IMR-90 (cell line): ENCODE measurements around the gene KIF13A. TPM values are rescaled to one million over a fixed set of nuclear protein-coding genes. Genes with fewer than 3 reads are reported as not detected.

Source experiments
- ATAC-seq: fragments of 200-7000 bp; cut with Tn5 transposase; 2 replicates; pipeline ENCODE4 v1.9.1; 2020; ENCODE audit warnings: low read depth, mild to moderate bottlenecking, moderate library complexity
- BruUV-seq: library from RNA; stranded (reverse); fragments of 400-500 nt; replicated peaks from 2 replicates; lab custom pipeline; 2021; lab: Mats Ljungman, UMichigan
- CTCF ChIA-PET: fragments of 300-600 bp; formaldehyde crosslinking; extraction: SDS; loops from one replicate; lab custom pipeline; 2021; ENCODE audit warnings: antibody characterized with exemption; lab: Yijun Ruan, JAX
- POLR2A ChIA-PET: fragments of 300-600 bp; sonication (Branson Sonifier 250); formaldehyde crosslinking; loops from one replicate; lab custom pipeline; 2022; ENCODE audit warnings: antibody characterized with exemption; ENCODE audit not compliant: unreplicated experiment; lab: Charles Lee
- DNase-seq: peaks from one replicate; pipeline ENCODE4 v3.0.0; 2013
- H2AFZ ChIP-seq: replicated peaks from 2 replicates; pipeline ENCODE3; 2013; ENCODE audit warnings: low read length, mild to moderate bottlenecking; ENCODE audit not compliant: poor library complexity
- H2AK5ac ChIP-seq: 2 replicates; pipeline ENCODE4 v1.6.1; 2013; ENCODE audit warnings: low read depth, low read length, inconsistent platforms
- H2AK9ac ChIP-seq: replicated peaks from 2 replicates; pipeline ENCODE3; 2013; ENCODE audit warnings: mild to moderate bottlenecking, low read depth, low read length, moderate library complexity; ENCODE audit not compliant: poor library complexity
- H2BK120ac ChIP-seq: 2 replicates; pipeline ENCODE4 v1.6.1; 2013; ENCODE audit warnings: low read depth, low read length, inconsistent platforms
- H2BK15ac ChIP-seq: 3 replicates; pipeline ENCODE4 v1.6.1; 2013; ENCODE audit warnings: low read depth, low read length, inconsistent platforms
- H2BK20ac ChIP-seq: 2 replicates; pipeline ENCODE4 v1.6.1; 2013; ENCODE audit warnings: low read depth, mild to moderate bottlenecking, inconsistent platforms, low read length, moderate library complexity
- H2BK5ac ChIP-seq: 2 replicates; pipeline ENCODE4 v1.6.1; 2013; ENCODE audit warnings: mild to moderate bottlenecking, low read depth, low read length, inconsistent platforms; ENCODE audit not compliant: poor library complexity, severe bottlenecking
- H3K14ac ChIP-seq: replicated peaks from 2 replicates; pipeline ENCODE4 v1.6.1; 2013; ENCODE audit warnings: low read depth, low read length, inconsistent platforms
- H3K18ac ChIP-seq: 2 replicates; pipeline ENCODE4 v1.6.1; 2013; ENCODE audit warnings: low read depth, low read length, control low read depth
- H3K23ac ChIP-seq: 2 replicates; pipeline ENCODE4 v1.6.1; 2013; ENCODE audit warnings: low read depth, low read length, inconsistent platforms
- H3K27ac ChIP-seq: 2 replicates; pipeline ENCODE4 v1.5.1; 2013; ENCODE audit warnings: mild to moderate bottlenecking, control low read depth, low read length; ENCODE audit not compliant: insufficient read depth
- H3K27me3 ChIP-seq: 2 replicates; pipeline ENCODE4 v1.6.1; 2013; ENCODE audit warnings: low read length; ENCODE audit not compliant: control insufficient read depth, insufficient read depth
- H3K36me3 ChIP-seq: 2 replicates; pipeline ENCODE4 v1.6.1; 2013; ENCODE audit warnings: low read length, mixed read lengths; ENCODE audit not compliant: control insufficient read depth, insufficient read depth
- H3K4ac ChIP-seq: 2 replicates; pipeline ENCODE4 v1.6.1; 2013; ENCODE audit warnings: low read depth, low read length, inconsistent platforms
- H3K4me1 ChIP-seq: 2 replicates; pipeline ENCODE4 v1.6.1; 2013; ENCODE audit warnings: low read length, mixed read lengths; ENCODE audit not compliant: control insufficient read depth, insufficient read depth
- H3K4me2 ChIP-seq: 2 replicates; pipeline ENCODE4 v1.6.1; 2013; ENCODE audit warnings: low read depth, mild to moderate bottlenecking, control low read depth, low read length, moderate library complexity
- H3K4me3 ChIP-seq: 2 replicates; pipeline ENCODE4 v1.5.1; 2013; ENCODE audit warnings: low read depth, mild to moderate bottlenecking, control low read depth, low read length, moderate library complexity; ENCODE audit not compliant: insufficient read depth
- H3K56ac ChIP-seq: 2 replicates; pipeline ENCODE4 v1.6.1; 2013; ENCODE audit warnings: low read length, inconsistent platforms; ENCODE audit not compliant: insufficient read depth; ENCODE audit errors: extremely low read depth
- H3K79me1 ChIP-seq, 2 experiments: 2 replicates each; pipeline ENCODE4 v1.6.1; 2013; ENCODE audit warnings: low read length in 2 of 2, inconsistent platforms in 1 of 2, low read depth in 1 of 2
- H3K9ac ChIP-seq: 2 replicates; pipeline ENCODE4 v1.6.1; 2013; ENCODE audit warnings: low read depth, low read length, control low read depth
- H3K9me1 ChIP-seq: 2 replicates; pipeline ENCODE4 v1.6.1; 2013; ENCODE audit warnings: low read length, inconsistent platforms; ENCODE audit not compliant: insufficient read depth
- H3K9me3 ChIP-seq: 2 replicates; pipeline ENCODE4 v1.6.1; 2013; ENCODE audit warnings: low read length; ENCODE audit not compliant: control insufficient read depth, insufficient read depth
- H4K20me1 ChIP-seq: 2 replicates; pipeline ENCODE4 v1.6.1; 2013; ENCODE audit warnings: low read length, inconsistent platforms; ENCODE audit not compliant: insufficient read depth
- H4K5ac ChIP-seq: 2 replicates; pipeline ENCODE4 v1.6.1; 2013; ENCODE audit warnings: mild to moderate bottlenecking, low read depth, low read length, control low read depth
- H4K8ac ChIP-seq, 2 experiments: 2 replicates each; pipeline ENCODE4 v1.6.1; 2013; ENCODE audit warnings: low read depth in 2 of 2, low read length in 2 of 2, control low read depth in 1 of 2, inconsistent platforms in 1 of 2
- H4K91ac ChIP-seq: 2 replicates; pipeline ENCODE4 v1.6.1; 2013; ENCODE audit warnings: low read depth, low read length, inconsistent platforms; ENCODE audit not compliant: insufficient read depth
- BHLHE40 ChIP-seq: fragments of 150-350 bp; IDR thresholded peaks from 2 replicates; pipeline ENCODE4 v1.6.1; 2016; ENCODE audit warnings: mild to moderate bottlenecking, low read depth, low read length
- CHD1 ChIP-seq: IDR thresholded peaks from 2 replicates; pipeline ENCODE4 v1.6.1; 2012; ENCODE audit warnings: low read depth, low read length, improper control_type of control experiment
- MAFK ChIP-seq: IDR thresholded peaks from 2 replicates; pipeline ENCODE4 v1.6.1; 2012; ENCODE audit warnings: low read depth, low read length, improper control_type of control experiment
- MXI1 ChIP-seq: IDR thresholded peaks from 2 replicates; pipeline ENCODE4 v1.6.1; 2012; ENCODE audit warnings: low read depth, mild to moderate bottlenecking, low read length, moderate library complexity, borderline replicate concordance
- NFE2L2 ChIP-seq: fragments of 150-350 bp; IDR thresholded peaks from 2 replicates; pipeline ENCODE4 v1.6.1; 2016; ENCODE audit warnings: low read depth, mild to moderate bottlenecking, low read length
- WGBS, 2 experiments: methylation state at CpG; one replicate each; pipeline versions ENCODE4 v1.1.5 to v1.1.7; 2013; ENCODE audit warnings: missing lambda C conversion rate in 2 of 2; ENCODE audit not compliant: insufficient read length in 1 of 2; ENCODE audit errors: extremely low coverage in 2 of 2; 5-methylcytosine and 5-hydroxymethylcytosine counted together
- dilution Hi-C: fragments of 300-500 bp; cut with HindIII; formaldehyde crosslinking; loops from one replicate; pipeline ENCODE4 v1.14.3; 2018; ENCODE audit warnings: low sequenced_read_pairs; ENCODE audit not compliant: unreplicated experiment
- in situ Hi-C: fragments of 300-500 bp; cut with MboI; formaldehyde crosslinking; loops from 3 replicates; pipeline ENCODE4 v1.14.3; 2019; ENCODE audit warnings: low sequenced_read_pairs, inconsistent platforms, mixed read lengths
- intact Hi-C: fragments of 100-400 bp; cut with micrococcal nuclease; formaldehyde crosslinking; loops from 2 replicates; pipeline ENCODE4 v1.10.0; 2022
- polyA plus RNA-seq, 3 experiments: library from polyadenylated mRNA; depleted of rRNA; stranded (reverse); fragments of >200 nt; gene quantifications; 2 replicates each; pipeline ENCODE4 v1.2.3, GENCODE V29; 2012; ENCODE audit warnings: low replicate concordance in 1 of 3
- total RNA-seq: library from RNA; depleted of rRNA; stranded (reverse); fragments of >200 nt; gene quantifications from 2 replicates; pipeline ENCODE4 v1.2.3, GENCODE V29; 2012
- TF ChIP-seq, protein P1 (sequence below): fragments of 150-350 bp; IDR thresholded peaks from 2 replicates; pipeline ENCODE4 v1.6.1; 2017; ENCODE audit warnings: mild to moderate bottlenecking, antibody characterized with exemption, low read length, low read depth

Gene KIF13A
- total and polyA plus RNA-seq, 2 of the 4 experiments (the other 2 are of a cell fraction), result 23.3 to 51.8 TPM

GRCh38 chr6:17872908-17873307, 114.5 kb downstream of the KIF13A start (continued):
- TF ChIP-seq MXI1, result no peak

DNA sequence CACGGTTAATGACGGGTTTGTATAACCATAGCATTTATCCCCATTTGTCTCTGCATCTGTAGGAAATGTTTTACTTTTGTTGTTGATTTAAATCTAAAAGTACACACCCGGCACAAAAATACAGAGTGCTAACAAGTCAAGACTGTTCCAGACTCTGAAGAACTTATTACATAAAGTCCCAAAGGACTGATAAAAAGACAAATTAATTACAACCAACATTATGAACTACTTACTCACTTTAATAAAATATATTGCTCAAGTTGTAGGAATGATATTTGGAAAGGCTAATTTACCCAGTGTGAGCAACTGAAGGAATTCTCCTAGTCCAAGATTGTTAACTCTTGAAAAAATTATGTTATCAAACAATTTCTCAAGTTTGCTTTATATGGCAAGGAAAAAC, 115.6 kb downstream of the KIF13A start:
- in situ Hi-C loops (no loop called here), dilution Hi-C loops (no loop called here), intact Hi-C loops (no loop called here)
- no peak overlapping the region for H3K18ac ChIP-seq
- peaks cover 7% of the 10 kb centered on the region for H3K9me1 ChIP-seq
- no peak overlapping the region for H3K4me2 ChIP-seq
- H2BK20ac ChIP-seq, result no peak overlapping the region
- peaks cover 12% of the 10 kb centered on the region for H3K4me1 ChIP-seq
- no peak overlapping the region for H2BK120ac ChIP-seq
- no peak overlapping the region for H4K5ac ChIP-seq
- TF ChIP-seq MAFK, result no peak
- no peak for TF ChIP-seq CHD1
- TF ChIP-seq BHLHE40, result no peak
- TF ChIP-seq NFE2L2, result no peak
- TF ChIP-seq, protein P1, sequence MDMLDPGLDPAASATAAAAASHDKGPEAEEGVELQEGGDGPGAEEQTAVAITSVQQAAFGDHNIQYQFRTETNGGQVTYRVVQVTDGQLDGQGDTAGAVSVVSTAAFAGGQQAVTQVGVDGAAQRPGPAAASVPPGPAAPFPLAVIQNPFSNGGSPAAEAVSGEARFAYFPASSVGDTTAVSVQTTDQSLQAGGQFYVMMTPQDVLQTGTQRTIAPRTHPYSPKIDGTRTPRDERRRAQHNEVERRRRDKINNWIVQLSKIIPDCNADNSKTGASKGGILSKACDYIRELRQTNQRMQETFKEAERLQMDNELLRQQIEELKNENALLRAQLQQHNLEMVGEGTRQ, result no peak
- TF ChIP-seq MXI1, result no peak
- no peak overlapping the region for H4K91ac ChIP-seq
- no peak for ATAC-seq
- no peak overlapping the region for H3K9ac ChIP-seq
- H3K9me3 ChIP-seq, result no peaks in the 10 kb centered on the region
- no peak overlapping the region for H2BK15ac ChIP-seq
- no peaks in the 10 kb centered on the region; the same call in 1 of the 2 replicates for H4K20me1 ChIP-seq
- BruUV-seq, result no TSS peak
- H3K14ac ChIP-seq, result no peak overlapping the region
- H2AFZ ChIP-seq, result no peak overlapping the region
- H3K36me3 ChIP-seq, result no peaks in the 10 kb centered on the region
- ChIA-PET CTCF (interaction anchor here (0.5 kb wide), 1 partner anchor 171 kb away, joined by 3 read pairs; no protein-coding TSS in a partner anchor), POLR2A (no interaction called here)
- no peak overlapping the region for H3K23ac ChIP-seq
- no peak overlapping the region for H4K8ac ChIP-seq
- H2AK5ac ChIP-seq, result no peak overlapping the region
- no peak overlapping the region for H2AK9ac ChIP-seq
- H3K4ac ChIP-seq, result no peak overlapping the region
- H2BK5ac ChIP-seq, result no peak overlapping the region
- DNase-seq, result no peak
- H3K4me3 ChIP-seq, result no peak overlapping the region
- no peak overlapping the region for H3K56ac ChIP-seq
- WGBS, 2 experiments, result no CpG with 5 or more reads among the region's 3 CpGs
- H3K79me1 ChIP-seq, result peaks cover 23 to 54% of the 10 kb centered on the region in 2 experiments
- H3K27ac ChIP-seq, result no peak overlapping the region
- H3K27me3 ChIP-seq, result no peaks in the 10 kb centered on the region
